ENCODE data around the gene RYR3. TPM values are rescaled to one million over a fixed set of nuclear protein-coding genes. Genes with fewer than 3 reads are reported as not detected.

Gene RYR3
- total RNA-seq, 2 experiments from 2014 or later: not detected

DNA sequence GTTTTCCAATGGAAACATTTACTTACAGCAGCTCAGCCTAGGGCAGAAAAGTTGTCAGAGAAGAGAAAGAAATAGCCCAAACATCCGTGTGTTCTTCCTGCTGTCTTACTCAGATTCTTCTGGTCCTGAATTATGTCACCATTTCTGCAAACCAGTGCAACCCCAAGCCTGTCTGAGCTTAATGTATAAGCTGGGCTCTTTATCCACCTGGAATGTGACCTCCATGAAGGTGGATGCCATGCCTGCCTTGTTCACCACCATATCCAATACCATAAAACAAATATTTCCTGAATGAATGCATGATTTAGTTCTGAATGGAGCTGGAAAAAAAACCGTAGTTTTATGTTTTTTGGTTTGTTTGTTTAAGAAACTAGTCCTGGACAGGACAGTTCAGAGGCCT is 150.9 kb downstream of the RYR3 start:
- intact Hi-C loops (cut with micrococcal nuclease): no loop called here
- DNase-seq (no peak), ATAC-seq (no peak)
- TF ChIP-seq, protein P1, sequence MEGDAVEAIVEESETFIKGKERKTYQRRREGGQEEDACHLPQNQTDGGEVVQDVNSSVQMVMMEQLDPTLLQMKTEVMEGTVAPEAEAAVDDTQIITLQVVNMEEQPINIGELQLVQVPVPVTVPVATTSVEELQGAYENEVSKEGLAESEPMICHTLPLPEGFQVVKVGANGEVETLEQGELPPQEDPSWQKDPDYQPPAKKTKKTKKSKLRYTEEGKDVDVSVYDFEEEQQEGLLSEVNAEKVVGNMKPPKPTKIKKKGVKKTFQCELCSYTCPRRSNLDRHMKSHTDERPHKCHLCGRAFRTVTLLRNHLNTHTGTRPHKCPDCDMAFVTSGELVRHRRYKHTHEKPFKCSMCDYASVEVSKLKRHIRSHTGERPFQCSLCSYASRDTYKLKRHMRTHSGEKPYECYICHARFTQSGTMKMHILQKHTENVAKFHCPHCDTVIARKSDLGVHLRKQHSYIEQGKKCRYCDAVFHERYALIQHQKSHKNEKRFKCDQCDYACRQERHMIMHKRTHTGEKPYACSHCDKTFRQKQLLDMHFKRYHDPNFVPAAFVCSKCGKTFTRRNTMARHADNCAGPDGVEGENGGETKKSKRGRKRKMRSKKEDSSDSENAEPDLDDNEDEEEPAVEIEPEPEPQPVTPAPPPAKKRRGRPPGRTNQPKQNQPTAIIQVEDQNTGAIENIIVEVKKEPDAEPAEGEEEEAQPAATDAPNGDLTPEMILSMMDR (IDR thresholded peaks at IDR 0.05): no peak
- Mint-ChIP-seq H3K27me3 (peaks cover 3% of the 10 kb centered on the region), H3K9me3 (no peaks in the 10 kb centered on the region), H3K27ac (no peak overlapping the region), H3K4me1 (ENCODE audit: low read depth) (no peaks in the 10 kb centered on the region), H3K4me3 (no peak overlapping the region), H3K36me3 (ENCODE audit: low read depth) (no peaks in the 10 kb centered on the region)
- POLR2A ChIA-PET: no interaction called here
- CTCF ChIA-PET: no interaction called here

DNA sequence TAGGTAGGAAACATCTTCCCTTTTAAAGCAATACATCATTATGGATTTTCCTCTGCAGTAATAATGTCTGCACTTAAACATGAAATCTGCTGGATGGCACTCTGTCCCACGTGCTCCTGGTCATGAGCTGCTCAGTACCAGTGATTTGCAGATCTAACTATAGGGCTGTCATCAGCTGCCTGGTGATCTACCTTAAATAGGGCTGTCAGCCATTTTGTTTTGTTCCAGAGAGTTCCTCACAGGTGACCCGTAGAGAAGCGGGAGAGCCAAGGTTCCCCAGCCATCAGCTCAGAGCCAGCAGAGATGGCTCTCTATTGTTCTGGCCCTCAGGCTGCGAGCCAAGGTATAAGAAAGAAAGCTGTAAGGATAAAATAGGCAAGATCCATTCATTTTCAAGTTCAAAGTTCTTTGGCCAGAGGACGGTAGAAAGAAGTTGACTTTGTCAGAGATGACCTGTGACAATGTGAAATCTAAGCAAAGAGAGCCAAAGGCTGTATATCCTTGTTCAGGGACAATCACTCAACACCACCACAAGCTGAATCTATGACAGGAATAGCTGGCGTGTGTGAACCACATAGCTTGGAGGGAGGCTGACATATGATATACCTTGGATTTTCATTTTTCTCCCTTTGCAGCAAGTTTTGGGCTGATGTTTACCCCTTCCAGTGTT is 156.5 kb downstream of the RYR3 start:
- Mint-ChIP-seq H3K4me3 (no peak overlapping the region), H3K36me3 (ENCODE audit: low read depth) (no peaks in the 10 kb centered on the region), H3K27me3 (peaks cover 3% of the 10 kb centered on the region), H3K27ac (no peak overlapping the region), H3K9me3 (no peaks in the 10 kb centered on the region), H3K4me1 (ENCODE audit: low read depth) (no peaks in the 10 kb centered on the region)
- intact Hi-C loops (cut with micrococcal nuclease): no loop called here
- TF ChIP-seq, protein P1 (IDR thresholded peaks at IDR 0.05): no peak
- ATAC-seq (no peak), DNase-seq (no peak)
- CTCF ChIA-PET: no interaction called here
- POLR2A ChIA-PET: no interaction called here

DNA sequence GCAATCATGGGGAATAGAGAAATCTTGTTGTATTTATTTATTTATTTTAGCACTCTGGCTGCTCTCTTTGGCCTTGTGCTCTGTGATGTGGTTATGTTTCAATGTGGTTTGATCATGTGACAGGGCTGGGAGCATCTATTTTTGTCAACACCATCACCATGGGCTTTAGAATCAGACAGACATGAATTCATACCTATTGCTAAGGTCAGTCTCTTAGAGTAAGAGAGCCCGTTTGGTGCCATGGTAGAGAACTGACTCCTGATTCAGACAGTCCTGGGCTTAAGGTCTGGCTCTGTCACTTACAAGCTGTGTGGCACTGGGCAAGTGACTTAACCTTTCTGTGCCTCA is 157.0 kb downstream of the RYR3 start:
- Mint-ChIP-seq H3K27me3 (peaks cover 3% of the 10 kb centered on the region), H3K27ac (no peak overlapping the region), H3K36me3 (ENCODE audit: low read depth) (no peaks in the 10 kb centered on the region), H3K4me3 (no peak overlapping the region), H3K4me1 (ENCODE audit: low read depth) (no peaks in the 10 kb centered on the region), H3K9me3 (no peaks in the 10 kb centered on the region)
- no peak for DNase-seq
- TF ChIP-seq, protein P1 (IDR thresholded peaks at IDR 0.05): no peak
- CTCF ChIA-PET: no interaction called here
- POLR2A ChIA-PET: no interaction called here
- no peak for ATAC-seq
- intact Hi-C loops (cut with micrococcal nuclease): no loop called here

DNA sequence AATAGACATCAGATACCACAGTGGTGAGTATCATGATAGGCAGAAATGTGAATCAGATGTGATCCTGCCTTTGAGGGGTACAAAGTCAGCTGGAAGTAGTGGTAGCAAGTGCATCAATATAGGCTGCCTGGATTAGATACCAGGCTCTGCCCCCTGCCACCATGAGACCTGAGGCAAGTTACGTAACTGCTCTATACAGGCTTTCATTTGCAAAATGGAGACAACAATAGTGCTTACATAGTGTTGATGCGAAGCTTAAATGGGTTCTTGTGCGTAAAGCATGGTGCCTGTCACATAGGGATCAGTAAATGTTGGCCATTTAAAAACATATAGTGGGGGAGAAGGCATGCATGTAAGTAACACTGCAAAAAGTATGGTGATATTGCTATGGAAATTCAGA is 158.0 kb downstream of the RYR3 start:
- Mint-ChIP-seq H3K27me3 (peaks cover 3% of the 10 kb centered on the region), H3K27ac (no peak overlapping the region), H3K9me3 (no peaks in the 10 kb centered on the region), H3K36me3 (ENCODE audit: low read depth) (no peaks in the 10 kb centered on the region), H3K4me1 (ENCODE audit: low read depth) (no peaks in the 10 kb centered on the region), H3K4me3 (no peak overlapping the region)
- DNase-seq: no peak
- ChIA-PET POLR2A (no interaction called here), CTCF (no interaction called here)
- intact Hi-C loops (cut with micrococcal nuclease): no loop called here
- TF ChIP-seq, protein P1 (IDR thresholded peaks at IDR 0.05): no peak
- no peak for ATAC-seq

DNA sequence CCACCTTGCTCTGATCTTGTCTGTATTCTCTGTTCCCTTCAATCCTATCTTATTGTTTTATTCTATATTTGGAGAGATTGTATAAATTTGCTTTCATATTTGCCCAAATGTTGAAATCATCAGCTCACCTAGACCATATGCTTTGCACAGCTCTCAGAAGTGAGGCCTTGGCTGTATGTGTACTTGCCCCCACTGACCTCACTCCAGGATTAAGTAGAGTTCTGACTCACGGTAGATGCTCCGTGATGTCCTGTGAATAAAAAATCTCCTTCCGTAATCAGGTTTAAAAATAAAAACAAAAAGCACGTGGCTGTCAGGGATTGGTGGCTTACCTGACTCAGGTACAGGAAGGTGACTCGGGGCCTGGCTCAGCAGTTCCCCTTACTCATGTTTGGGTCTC is 162.2 kb downstream of the RYR3 start:
- intact Hi-C loops (cut with micrococcal nuclease): no loop called here
- Mint-ChIP-seq H3K27ac (no peak overlapping the region), H3K27me3 (peaks cover 3% of the 10 kb centered on the region), H3K4me1 (ENCODE audit: low read depth) (no peaks in the 10 kb centered on the region), H3K4me3 (no peak overlapping the region), H3K9me3 (peaks cover 2% of the 10 kb centered on the region), H3K36me3 (ENCODE audit: low read depth) (no peaks in the 10 kb centered on the region)
- ChIA-PET CTCF (no interaction called here), POLR2A (no interaction called here)
- ATAC-seq: no peak
- no peak for DNase-seq
- TF ChIP-seq, protein P1 (IDR thresholded peaks at IDR 0.05): no peak
